Neural progenitor cell (in vitro differentiated cells): ENCODE data around the gene CDH23. TPM values are rescaled to one million over a fixed set of nuclear protein-coding genes. Genes with fewer than 3 reads are reported as not detected.

Experiments used
- DNase-seq: peaks from one replicate; pipeline ENCODE4 v3.0.0-alpha.2; 2016; ENCODE audit warnings: low spot score
- H2AFZ ChIP-seq: fragments of 200-600 bp; sonication (generic); replicated peaks from 2 replicates; pipeline ENCODE4 v1.6.1; 2016; ENCODE audit warnings: antibody characterized with exemption
- H3F3A ChIP-seq: fragments of 200-600 bp; sonication (generic); 2 replicates; pipeline ENCODE4 v1.6.1; 2016; ENCODE audit warnings: antibody characterized with exemption, low read depth
- H3K27ac ChIP-seq: fragments of 200-600 bp; sonication (generic); 2 replicates; pipeline ENCODE4 v1.5.1; 2016; ENCODE audit warnings: mild to moderate bottlenecking
- H3K27me3 ChIP-seq: fragments of 200-600 bp; sonication (generic); 2 replicates; pipeline ENCODE4 v1.6.1; 2016; ENCODE audit warnings: mild to moderate bottlenecking, moderate library complexity
- H3K36me3 ChIP-seq: fragments of 200-600 bp; sonication (generic); 2 replicates; pipeline ENCODE4 v1.5.1; 2016
- H3K4me1 ChIP-seq: fragments of 200-600 bp; sonication (generic); 2 replicates; pipeline ENCODE4 v1.6.1; 2016; ENCODE audit warnings: mixed run types
- H3K4me2 ChIP-seq: fragments of 200-600 bp; sonication (generic); 2 replicates; pipeline ENCODE4 v1.6.1; 2016
- H3K4me3 ChIP-seq: fragments of 200-600 bp; sonication (generic); 2 replicates; pipeline ENCODE4 v1.5.1; 2016
- H3K79me2 ChIP-seq: fragments of 200-600 bp; sonication (generic); 2 replicates; pipeline ENCODE4 v1.6.1; 2016; ENCODE audit warnings: low read depth
- H3K9ac ChIP-seq: fragments of 200-600 bp; sonication (generic); 2 replicates; pipeline ENCODE4 v1.6.1; 2016
- H3K9me3 ChIP-seq: fragments of 200-600 bp; sonication (generic); 2 replicates; pipeline ENCODE4 v1.5.1; 2016; ENCODE audit warnings: low read depth
- H4K20me1 ChIP-seq: fragments of 200-600 bp; sonication (generic); 2 replicates; pipeline ENCODE4 v1.6.1; 2016; ENCODE audit warnings: low read depth
- H3K27ac Mint-ChIP-seq: 3 replicates; pipeline ENCODE4 v1.8.0; 2021; ENCODE audit warnings: mixed read lengths
- H3K27me3 Mint-ChIP-seq: 2 replicates; pipeline ENCODE4 v1.8.0; 2022; ENCODE audit warnings: low read depth, mild to moderate bottlenecking, inconsistent platforms, moderate library complexity, mixed read lengths; ENCODE audit not compliant: insufficient read depth
- H3K36me3 Mint-ChIP-seq: 3 replicates; pipeline ENCODE4 v1.8.0; 2021; ENCODE audit warnings: mixed read lengths
- H3K4me1 Mint-ChIP-seq: 3 replicates; pipeline ENCODE4 v1.8.0; 2021; ENCODE audit warnings: mixed read lengths
- H3K4me3 Mint-ChIP-seq: 3 replicates; pipeline ENCODE4 v1.8.0; 2021; ENCODE audit warnings: mild to moderate bottlenecking, moderate library complexity, mixed read lengths
- H3K9me3 Mint-ChIP-seq: 3 replicates; pipeline ENCODE4 v1.8.0; 2020; ENCODE audit warnings: mixed read lengths
- CTCF ChIP-seq: fragments of 200-600 bp; sonication (generic); IDR thresholded peaks from 2 replicates; pipeline ENCODE4 v1.5.1; 2017; ENCODE audit warnings: antibody characterized with exemption, mild to moderate bottlenecking
- EZH2 ChIP-seq: fragments of 200-600 bp; sonication (generic); IDR thresholded peaks from 2 replicates; pipeline ENCODE4 v1.6.1; 2017; ENCODE audit warnings: antibody characterized with exemption, mild to moderate bottlenecking, moderate library complexity
- EZH2phosphoT487 ChIP-seq: fragments of 200-600 bp; sonication (generic); IDR thresholded peaks from 2 replicates; pipeline ENCODE4 v1.6.1; 2017; ENCODE audit warnings: antibody characterized with exemption
- total RNA-seq: library from RNA; depleted of rRNA; stranded (reverse); fragments of >200 nt; gene quantifications from 2 replicates; pipeline ENCODE4 v1.2.3, GENCODE V29; 2015; ENCODE audit warnings: low replicate concordance

Gene CDH23
- total RNA-seq, 1 donor from 2014 or later, result 5.9 TPM

- Mint-ChIP-seq H3K36me3 (no peaks in the 10 kb centered on the region), H3K9me3 (no peaks in the 10 kb centered on the region), H3K27ac (peak overlapping the region; percentile 50), H3K27me3 (no peaks in the 10 kb centered on the region), H3K4me3 (no peak overlapping the region), H3K4me1 (peaks cover 6% of the 10 kb centered on the region)
- no peak for TF ChIP-seq EZH2
- no peak for TF ChIP-seq CTCF
- no peak for TF ChIP-seq EZH2phosphoT487
- Histone ChIP-seq H3K9ac (no peak overlapping the region), H3K4me1 (no peaks in the 10 kb centered on the region), H3K27me3 (no peaks in the 10 kb centered on the region), H3K79me2 (no peaks in the 10 kb centered on the region), H3K36me3 (no peaks in the 10 kb centered on the region), H3K4me2 (no peak overlapping the region), H2AFZ (no peak overlapping the region), H3K4me3 (no peak overlapping the region), H3K9me3 (no peaks in the 10 kb centered on the region), H3F3A (no peaks in the 10 kb centered on the region), H3K27ac (no peak overlapping the region), H4K20me1 (no peaks in the 10 kb centered on the region)
- no peak for DNase-seq
Observed at GRCh38 chr10:71354776-71355175, 41.9 kb upstream of the CDH23 start.

- Histone ChIP-seq H3K4me1 (no peaks in the 10 kb centered on the region), H3K9ac (no peak overlapping the region), H2AFZ (no peak overlapping the region), H3K27me3 (no peaks in the 10 kb centered on the region), H3K36me3 (no peaks in the 10 kb centered on the region), H3K9me3 (no peaks in the 10 kb centered on the region), H3K79me2 (no peaks in the 10 kb centered on the region), H3K27ac (no peak overlapping the region), H3K4me3 (no peak overlapping the region), H3F3A (no peaks in the 10 kb centered on the region), H3K4me2 (no peak overlapping the region), H4K20me1 (no peaks in the 10 kb centered on the region)
- H3K4me3 Mint-ChIP-seq, result no peak overlapping the region
- no peak overlapping the region for H3K27ac Mint-ChIP-seq
- no peaks in the 10 kb centered on the region for H3K36me3 Mint-ChIP-seq
- peaks cover 2% of the 10 kb centered on the region for H3K4me1 Mint-ChIP-seq
- no peaks in the 10 kb centered on the region for H3K9me3 Mint-ChIP-seq
- TF ChIP-seq CTCF (no peak), EZH2 (no peak), EZH2phosphoT487 (no peak)
- no peak for DNase-seq
- no peaks in the 10 kb centered on the region for H3K27me3 Mint-ChIP-seq
Observed at GRCh38 chr10:71355886-71356285, 40.8 kb upstream of the CDH23 start.

GRCh38 chr10:71357792-71358265 lies 38.9 kb upstream of the CDH23 start:
- Histone ChIP-seq H2AFZ (no peak overlapping the region), H3K4me1 (no peaks in the 10 kb centered on the region), H3K27ac (no peak overlapping the region), H3K36me3 (no peaks in the 10 kb centered on the region), H3K79me2 (no peaks in the 10 kb centered on the region), H3F3A (no peaks in the 10 kb centered on the region), H3K9ac (no peak overlapping the region), H3K9me3 (no peaks in the 10 kb centered on the region), H3K4me3 (no peak overlapping the region), H4K20me1 (no peaks in the 10 kb centered on the region), H3K27me3 (no peaks in the 10 kb centered on the region), H3K4me2 (no peak overlapping the region)
- TF ChIP-seq EZH2 (no peak), EZH2phosphoT487 (no peak), CTCF (no peak)
- no peaks in the 10 kb centered on the region for H3K27me3 Mint-ChIP-seq
- DNase-seq, result no peak
- peak overlapping the region; percentile 32 for H3K27ac Mint-ChIP-seq
- no peak overlapping the region for H3K4me3 Mint-ChIP-seq
- H3K36me3 Mint-ChIP-seq, result peaks cover 7% of the 10 kb centered on the region
- H3K9me3 Mint-ChIP-seq, result no peaks in the 10 kb centered on the region
- peaks cover 2% of the 10 kb centered on the region for H3K4me1 Mint-ChIP-seq
